Mesendoderm (in vitro differentiated cells): Measurements from ENCODE around the gene TTBK2.

Experiments
- DNase-seq: peaks from one replicate; pipeline ENCODE4 v3.0.0; 2013
- H2AK5ac ChIP-seq: 2 replicates; pipeline ENCODE4 v1.6.1; 2013; ENCODE audit warnings: low read length, inconsistent platforms
- H2BK120ac ChIP-seq: 2 replicates; pipeline ENCODE4 v1.6.1; 2013; ENCODE audit warnings: low read depth, mild to moderate bottlenecking, low read length, moderate library complexity, mixed read lengths
- H2BK15ac ChIP-seq: replicated peaks from 2 replicates; pipeline ENCODE4 v1.6.1; 2013; ENCODE audit warnings: low read depth, mild to moderate bottlenecking, moderate library complexity
- H2BK5ac ChIP-seq: 2 replicates; pipeline ENCODE4 v1.6.1; 2013; ENCODE audit warnings: low read length, inconsistent platforms
- H3K18ac ChIP-seq: 2 replicates; pipeline ENCODE4 v1.6.1; 2013; ENCODE audit warnings: mild to moderate bottlenecking, low read length, mixed read lengths
- H3K23ac ChIP-seq: one replicate; pipeline ENCODE4 v1.6.1; 2013; ENCODE audit warnings: low read length
- H3K27ac ChIP-seq: 2 replicates; pipeline ENCODE4 v1.5.1; 2013; ENCODE audit warnings: low read depth, mild to moderate bottlenecking, inconsistent platforms, low read length, moderate library complexity
- H3K27me3 ChIP-seq: 2 replicates; pipeline ENCODE4 v1.6.1; 2013; ENCODE audit warnings: low read length, control low read depth, mild to moderate bottlenecking, inconsistent platforms; ENCODE audit not compliant: insufficient read depth, poor library complexity
- H3K36me3 ChIP-seq: 2 replicates; pipeline ENCODE4 v1.6.1; 2013; ENCODE audit warnings: low read length, inconsistent platforms; ENCODE audit not compliant: control insufficient read depth, insufficient read depth
- H3K4ac ChIP-seq: one replicate; pipeline ENCODE4 v1.6.1; 2013; ENCODE audit warnings: low read depth, mild to moderate bottlenecking, low read length, moderate library complexity
- H3K4me1 ChIP-seq: 2 replicates; pipeline ENCODE4 v1.6.1; 2013; ENCODE audit warnings: low read depth, low read length, inconsistent platforms; ENCODE audit not compliant: control insufficient read depth
- H3K4me2 ChIP-seq: 2 replicates; pipeline ENCODE4 v1.6.1; 2013; ENCODE audit warnings: low read length
- H3K4me3 ChIP-seq: 2 replicates; pipeline ENCODE4 v1.5.1; 2013; ENCODE audit warnings: mild to moderate bottlenecking, low read length
- H3K56ac ChIP-seq: one replicate; pipeline ENCODE4 v1.6.1; 2013; ENCODE audit warnings: low read length
- H3K79me1 ChIP-seq: 2 replicates; pipeline ENCODE4 v1.6.1; 2013; ENCODE audit warnings: low read length, inconsistent platforms
- H3K79me2 ChIP-seq: 2 replicates; pipeline ENCODE4 v1.6.1; 2013; ENCODE audit warnings: mild to moderate bottlenecking, low read length; ENCODE audit not compliant: control insufficient read depth, insufficient read depth
- H3K9ac ChIP-seq: 2 replicates; pipeline ENCODE4 v1.6.1; 2013; ENCODE audit warnings: low read length, inconsistent platforms
- H4K5ac ChIP-seq: one replicate; pipeline ENCODE4 v1.6.1; 2013; ENCODE audit warnings: low read length
- H4K8ac ChIP-seq: one replicate; pipeline ENCODE4 v1.6.1; 2013; ENCODE audit warnings: low read depth, mild to moderate bottlenecking, control low read depth, low read length, moderate library complexity
- WGBS: extraction: QIAGEN DNeasy Blood & Tissue Kit; methylation state at CpG from one replicate; pipeline ENCODE4 v1.1.7; 2013; ENCODE audit warnings: low lambda C conversion rate, missing lambda C conversion rate; ENCODE audit not compliant: insufficient coverage; ENCODE audit errors: extremely low coverage; 5-methylcytosine and 5-hydroxymethylcytosine counted together

The TTBK2 gene

DNA sequence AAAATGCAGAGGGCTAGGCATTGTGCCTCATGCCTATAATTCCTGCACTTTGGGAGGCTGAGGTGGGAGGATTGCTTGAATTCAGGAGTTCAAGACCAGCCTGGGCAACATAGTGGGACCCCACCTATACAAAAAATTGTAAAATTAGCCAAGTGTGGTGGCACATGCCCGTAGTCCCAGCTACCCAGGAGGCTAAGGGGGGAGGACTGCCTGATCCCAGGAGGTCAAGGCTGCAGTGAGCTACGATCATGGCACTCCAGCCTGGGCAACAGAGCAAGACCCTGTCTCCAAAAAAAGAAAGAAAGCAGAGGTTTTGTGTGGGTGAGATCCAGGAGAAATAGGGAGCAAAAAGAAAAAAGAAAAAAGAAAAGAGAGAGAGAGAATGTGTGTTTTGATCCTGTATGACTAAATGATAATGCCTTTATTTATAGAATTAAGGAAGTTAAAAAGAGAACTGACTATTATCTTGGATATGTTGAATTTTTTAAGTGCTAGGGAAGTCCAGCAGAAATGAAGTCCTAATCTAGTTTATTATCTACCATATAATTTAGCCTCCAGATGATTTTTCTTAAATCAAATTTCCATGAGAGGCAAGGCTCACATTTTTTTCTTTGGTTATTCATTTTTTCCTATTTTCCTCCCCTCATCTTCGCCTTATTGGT lies 4.8 kb downstream of the TTBK2 start:
- Histone ChIP-seq H3K79me2 (peaks cover 2% of the 10 kb centered on the region), H3K56ac (no peak overlapping the region), H4K8ac (no peak overlapping the region), H3K4me1 (peaks cover 4% of the 10 kb centered on the region), H3K27me3 (no peaks in the 10 kb centered on the region), H3K4me2 (no peak overlapping the region), H2BK120ac (no peak overlapping the region), H4K5ac (no peak overlapping the region), H2BK15ac (no peak overlapping the region), H3K4me3 (no peak overlapping the region), H3K18ac (no peak overlapping the region), H3K27ac (no peak overlapping the region), H3K36me3 (no peaks in the 10 kb centered on the region), H3K79me1 (peaks cover 2% of the 10 kb centered on the region), H3K9ac (no peak overlapping the region), H2BK5ac (no peak overlapping the region), H2AK5ac (no peak overlapping the region), H3K23ac (no peak overlapping the region), H3K4ac (no peak overlapping the region)
- no peak for DNase-seq
- no CpG with 5 or more reads among the region's 3 CpGs for WGBS

DNA sequence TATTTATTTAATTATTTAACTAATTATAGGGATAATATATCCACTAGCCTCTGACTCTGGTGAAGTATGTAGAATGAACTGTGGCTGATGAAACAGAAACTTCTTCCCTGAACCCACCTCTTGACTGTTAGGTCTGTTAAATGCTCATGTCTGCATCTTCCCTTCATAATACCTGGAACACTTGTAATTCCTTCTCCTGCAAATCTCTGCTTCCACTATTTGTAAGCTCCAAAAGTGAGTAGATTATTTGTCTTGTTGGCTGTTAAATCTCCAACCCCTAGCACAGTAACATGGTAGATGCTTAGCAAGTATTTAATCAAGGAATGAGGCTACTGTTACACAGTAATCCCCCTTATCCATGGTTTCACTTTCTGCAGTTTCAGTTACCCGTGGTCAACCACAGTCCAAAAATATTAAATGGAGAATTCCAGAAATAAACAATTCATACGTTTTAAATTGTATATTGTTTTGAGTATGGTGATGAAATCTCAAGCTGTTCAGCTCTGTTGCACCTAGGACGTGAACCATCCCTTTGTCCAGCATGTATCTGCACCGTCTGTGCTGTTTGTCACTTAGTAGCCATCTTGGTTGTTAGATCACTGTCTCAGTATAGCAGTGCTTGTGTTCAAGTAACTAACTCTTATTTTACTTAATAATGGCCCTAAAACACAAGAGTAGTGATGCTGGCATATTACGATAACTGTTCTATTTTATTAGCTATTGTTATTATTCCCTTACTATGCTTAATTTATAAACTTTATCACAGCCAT lies 5.7 kb downstream of the TTBK2 start:
- Histone ChIP-seq H3K18ac (no peak overlapping the region), H3K79me2 (peaks cover 2% of the 10 kb centered on the region), H3K56ac (no peak overlapping the region), H3K79me1 (peaks cover 2% of the 10 kb centered on the region), H2BK5ac (no peak overlapping the region), H3K23ac (no peak overlapping the region), H2BK15ac (no peak overlapping the region), H2BK120ac (no peak overlapping the region), H3K4me1 (peaks cover 4% of the 10 kb centered on the region), H3K36me3 (no peaks in the 10 kb centered on the region), H2AK5ac (no peak overlapping the region), H3K27me3 (no peaks in the 10 kb centered on the region), H4K8ac (no peak overlapping the region), H3K4me3 (no peak overlapping the region), H3K9ac (no peak overlapping the region), H3K4ac (no peak overlapping the region), H3K27ac (no peak overlapping the region), H3K4me2 (no peak overlapping the region), H4K5ac (no peak overlapping the region)
- no CpG with 5 or more reads among the region's 5 CpGs for WGBS
- DNase-seq, result no peak

DNA sequence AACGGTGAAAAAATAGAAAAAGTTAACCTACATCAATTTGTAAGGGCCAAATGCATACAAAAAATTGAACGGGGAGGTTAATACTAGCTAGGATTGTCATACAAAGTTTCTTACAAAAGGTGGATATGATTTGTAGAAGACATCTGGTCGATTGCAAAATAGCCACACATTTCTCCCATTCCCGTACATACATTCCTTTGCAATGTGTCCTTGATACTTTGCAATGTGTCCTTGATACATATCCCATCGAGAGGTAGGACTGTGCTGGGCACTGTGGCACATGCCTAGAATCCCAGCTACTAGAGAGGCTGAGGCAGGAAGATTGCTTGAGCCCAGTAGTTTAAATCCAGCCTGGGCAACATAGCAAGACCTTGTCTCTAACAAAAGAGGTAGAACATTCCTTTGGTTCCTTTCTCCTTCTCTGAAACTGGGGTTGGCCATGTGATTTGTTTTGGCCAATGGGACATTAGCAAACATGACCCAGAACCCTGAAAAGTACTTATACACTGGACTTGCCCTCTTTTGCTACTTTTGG lies 9.5 kb downstream of the TTBK2 start:
- H3K79me2 ChIP-seq, result peaks cover 2% of the 10 kb centered on the region

DNA sequence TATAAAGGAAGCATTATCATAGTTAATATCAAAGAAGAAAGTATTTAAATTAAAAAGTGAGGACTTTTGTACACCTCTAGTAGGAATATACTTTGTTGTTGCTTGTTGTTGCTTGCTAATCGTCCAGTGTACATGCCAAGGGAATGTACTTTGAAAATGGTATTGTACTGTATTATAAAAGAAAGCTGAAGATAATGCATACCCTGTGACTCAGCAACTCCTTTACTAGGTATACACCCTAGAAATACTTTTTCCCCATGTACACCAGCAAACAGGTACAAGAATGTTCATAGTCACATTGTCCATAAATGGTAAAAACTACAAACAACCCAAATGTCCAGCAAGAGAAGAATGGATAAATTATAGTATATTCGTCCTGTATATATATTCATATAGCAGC lies 12.0 kb downstream of the TTBK2 start:
- Histone ChIP-seq H3K79me2 (peaks cover 2% of the 10 kb centered on the region), H3K27me3 (no peaks in the 10 kb centered on the region), H3K27ac (no peak overlapping the region), H3K4me3 (no peak overlapping the region), H3K23ac (no peak overlapping the region), H4K8ac (no peak overlapping the region), H3K4ac (no peak overlapping the region), H3K56ac (no peak overlapping the region), H2BK15ac (no peak overlapping the region), H2BK120ac (no peak overlapping the region), H3K9ac (no peak overlapping the region), H2BK5ac (no peak overlapping the region), H3K79me1 (peaks cover 3% of the 10 kb centered on the region), H2AK5ac (no peak overlapping the region), H4K5ac (no peak overlapping the region), H3K18ac (no peak overlapping the region), H3K4me2 (no peak overlapping the region), H3K36me3 (no peaks in the 10 kb centered on the region), H3K4me1 (no peaks in the 10 kb centered on the region)
- no peak for DNase-seq
- WGBS, result no CpG with 5 or more reads among the region's 2 CpGs

More for the DNA sequence above, 9.5 kb downstream of the TTBK2 start:
- Histone ChIP-seq H3K79me1 (peaks cover 3% of the 10 kb centered on the region), H3K18ac (no peak overlapping the region), H3K4me2 (no peak overlapping the region), H2BK5ac (no peak overlapping the region), H3K56ac (no peak overlapping the region), H3K9ac (no peak overlapping the region), H3K27ac (no peak overlapping the region), H3K4me3 (no peak overlapping the region), H2AK5ac (no peak overlapping the region), H3K23ac (no peak overlapping the region), H2BK120ac (no peak overlapping the region), H3K4me1 (no peaks in the 10 kb centered on the region), H4K5ac (no peak overlapping the region), H4K8ac (no peak overlapping the region), H2BK15ac (no peak overlapping the region), H3K4ac (no peak overlapping the region), H3K36me3 (no peaks in the 10 kb centered on the region), H3K27me3 (no peaks in the 10 kb centered on the region)
- DNase-seq, result no peak
- WGBS, result no CpG with 5 or more reads among the region's 5 CpGs

DNA sequence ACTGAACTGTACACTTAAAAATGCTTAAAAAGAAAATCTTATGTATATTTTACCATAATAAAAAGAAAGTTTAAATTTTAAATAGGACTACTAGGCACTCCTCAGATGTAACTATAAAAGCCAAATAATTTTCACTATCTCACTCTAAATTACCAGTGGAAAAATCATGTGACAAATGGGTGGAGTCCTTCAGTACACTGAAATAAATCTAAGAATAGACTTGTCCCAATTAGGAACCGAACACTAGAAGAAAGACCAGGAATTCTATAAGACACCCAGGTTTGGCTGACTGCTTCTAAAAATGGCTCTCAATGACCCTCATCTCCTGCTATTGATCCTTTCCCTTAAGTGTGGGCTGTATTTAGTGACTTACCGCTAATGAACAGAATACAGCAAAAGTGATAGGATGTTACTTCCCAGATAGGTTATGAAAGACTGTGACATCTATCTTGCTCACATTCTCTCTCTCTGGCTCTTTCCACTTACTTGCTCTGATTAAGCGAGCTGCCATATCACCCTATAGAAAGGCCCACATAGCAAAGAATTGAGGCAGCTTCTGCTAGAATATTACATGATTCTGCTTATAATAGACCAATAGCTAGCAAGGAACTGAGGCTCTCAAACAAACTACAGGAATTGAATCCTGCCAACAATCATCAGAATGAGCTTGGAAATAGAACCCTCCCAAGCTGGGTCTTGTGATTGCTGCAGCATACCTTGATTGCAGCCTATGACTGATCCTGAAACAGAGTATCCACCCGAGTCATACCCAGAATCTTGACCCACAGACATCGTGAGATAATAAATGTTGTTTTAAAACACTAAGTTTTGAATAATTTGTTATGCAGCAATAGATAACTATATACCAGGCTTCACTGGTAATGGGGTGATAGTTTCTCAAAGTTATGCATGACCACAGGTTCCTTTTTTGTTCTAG lies 16.9 kb downstream of the TTBK2 start:
- H3K9ac ChIP-seq, result no peak overlapping the region

More for the DNA sequence above, 16.9 kb downstream of the TTBK2 start:
- H3K18ac ChIP-seq, result no peak overlapping the region
- H2BK5ac ChIP-seq, result no peak overlapping the region
- H3K27ac ChIP-seq, result no peak overlapping the region
- H3K36me3 ChIP-seq, result no peaks in the 10 kb centered on the region
- H2AK5ac ChIP-seq, result no peak overlapping the region
- no peaks in the 10 kb centered on the region for H3K4me1 ChIP-seq
- H4K8ac ChIP-seq, result no peak overlapping the region
- WGBS, result no CpG with 5 or more reads among the region's 5 CpGs
- H2BK15ac ChIP-seq, result no peak overlapping the region
- H3K79me2 ChIP-seq, result no peaks in the 10 kb centered on the region
- no peak overlapping the region for H3K4ac ChIP-seq
- no peak overlapping the region for H2BK120ac ChIP-seq
- H3K27me3 ChIP-seq, result no peaks in the 10 kb centered on the region
- H4K5ac ChIP-seq, result no peak overlapping the region
- no peak overlapping the region for H3K4me3 ChIP-seq
- no peak overlapping the region for H3K56ac ChIP-seq
- no peak overlapping the region for H3K23ac ChIP-seq
- H3K4me2 ChIP-seq, result no peak overlapping the region
- no peak for DNase-seq
- no peaks in the 10 kb centered on the region for H3K79me1 ChIP-seq
